ENCODE data around the gene ZDHHC1.

The ZDHHC1 gene

DNA sequence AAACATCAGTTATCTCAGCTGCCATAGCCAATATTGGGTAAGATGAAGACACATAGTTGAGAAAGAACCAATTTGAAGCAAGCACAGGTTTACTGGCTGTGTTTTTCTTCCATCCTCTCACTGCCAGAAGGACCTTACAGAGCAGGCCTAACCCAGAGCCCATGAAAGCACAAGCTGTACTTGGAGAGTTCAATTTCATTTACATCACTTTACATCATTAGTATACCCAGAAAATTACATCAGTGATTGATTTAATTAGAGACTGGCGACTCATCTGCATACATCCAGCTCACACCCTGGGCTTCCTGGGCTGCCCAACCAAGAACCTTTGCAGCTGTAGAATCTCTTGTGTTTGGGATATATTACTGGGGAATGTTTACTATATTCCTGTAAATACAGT, 66.0 kb downstream of the ZDHHC1 start:
- DNase-seq = no peak

DNA sequence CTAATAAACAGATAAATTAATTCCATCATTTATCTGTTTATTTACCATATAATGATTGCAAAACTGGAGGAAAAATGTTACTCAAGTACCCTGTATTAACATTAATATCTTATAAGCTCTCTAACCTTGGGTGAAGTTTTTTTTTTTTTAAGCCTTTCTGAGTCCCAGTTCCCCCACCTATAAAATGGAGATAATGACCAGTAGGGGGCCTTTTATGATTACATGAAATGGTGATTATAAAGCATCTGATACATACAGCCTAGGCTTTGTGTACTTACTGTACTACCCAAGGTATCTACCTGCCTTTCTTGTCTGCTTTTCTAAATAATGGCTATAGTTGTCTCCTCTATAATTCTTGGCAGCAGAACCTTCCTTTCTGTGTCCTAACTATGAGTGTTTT, 67.1 kb downstream of the ZDHHC1 start:
- no peak for DNase-seq

DNA sequence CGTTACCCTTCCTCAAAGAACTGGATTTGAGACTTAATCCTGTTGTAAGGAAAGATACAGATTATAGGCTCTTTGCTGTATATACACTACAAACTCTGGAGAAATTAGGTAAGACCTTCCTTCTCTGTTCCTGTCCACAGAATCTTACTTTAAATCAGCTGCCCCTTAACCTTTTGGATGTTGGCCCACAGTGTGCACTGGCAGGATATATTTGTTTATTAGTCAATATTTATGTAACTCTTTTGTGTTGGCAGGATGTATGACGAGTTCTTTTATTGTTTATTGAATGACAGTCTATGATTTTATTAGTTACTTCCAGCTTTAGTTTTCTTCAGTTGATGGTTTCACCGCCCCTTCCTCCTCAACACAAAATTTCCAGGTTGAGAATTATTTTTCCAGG, 69.9 kb downstream of the ZDHHC1 start:
- DNase-seq = no peak

DNA sequence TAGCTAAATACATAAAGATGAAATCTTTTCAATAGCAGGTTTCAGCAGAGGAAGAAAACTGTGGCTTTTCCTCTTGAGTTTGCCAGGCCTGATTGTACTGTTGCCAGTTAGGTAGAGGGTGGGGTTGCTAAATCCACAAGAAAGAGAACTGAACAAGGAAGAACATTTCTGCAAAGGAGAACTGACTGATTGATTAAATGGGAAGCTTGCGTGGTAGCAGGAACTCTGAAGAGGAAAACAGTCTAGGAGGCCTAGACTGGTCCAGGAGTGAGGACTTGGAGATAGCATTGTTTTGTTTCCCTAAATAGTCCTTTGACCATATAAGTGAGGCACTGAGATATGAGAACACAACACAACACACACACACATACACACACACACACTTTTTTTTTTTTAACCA, 70.9 kb downstream of the ZDHHC1 start:
- no peak for DNase-seq
